Panc1 (cell line): Measurements from ENCODE around the gene ST3GAL4. TPM values are rescaled to one million over a fixed set of nuclear protein-coding genes. Genes with fewer than 3 reads are reported as not detected.

Experiments
- ATAC-seq: fragments of 200-7000 bp; cut with Tn5 transposase; 2 replicates; pipeline ENCODE4 v1.9.1; 2020; ENCODE audit warnings: mild to moderate bottlenecking, moderate library complexity
- BruUV-seq: library from RNA; stranded (reverse); fragments of 400-500 nt; replicated peaks from 2 replicates; lab custom pipeline; 2021; lab: Mats Ljungman, UMichigan
- CTCF ChIA-PET: fragments of 300-600 bp; sonication (Branson Sonifier 250); formaldehyde crosslinking; loops from one replicate; lab custom pipeline; 2022; ENCODE audit warnings: antibody characterized with exemption; lab: Charles Lee
- POLR2A ChIA-PET: fragments of 300-600 bp; sonication (Branson Sonifier 250); formaldehyde crosslinking; loops from one replicate; lab custom pipeline; 2022; ENCODE audit warnings: antibody characterized with exemption; lab: Charles Lee
- DNase-seq: peaks from one replicate; pipeline ENCODE4 v3.0.0-alpha.2; 2010; ENCODE audit warnings: low read depth, low spot score
- H3K27ac ChIP-seq: 2 replicates; pipeline ENCODE4 v1.5.1; 2011; ENCODE audit warnings: mild to moderate bottlenecking, low read length, inconsistent platforms
- H3K27me3 ChIP-seq: fragments of 200-500 bp; sonication (Bioruptor generic); 2 replicates; pipeline ENCODE4 v1.6.0; 2014; ENCODE audit warnings: low read length, inconsistent platforms; ENCODE audit not compliant: control insufficient read depth, insufficient read depth
- H3K36me3 ChIP-seq: fragments of 200-500 bp; sonication (Bioruptor generic); 2 replicates; pipeline ENCODE4 v1.5.1; 2014; ENCODE audit warnings: inconsistent platforms, mild to moderate bottlenecking, low read length, moderate library complexity; ENCODE audit not compliant: control insufficient read depth, insufficient read depth
- H3K4me1 ChIP-seq: 2 replicates; pipeline ENCODE4 v1.5.1; 2011; ENCODE audit warnings: inconsistent platforms, mild to moderate bottlenecking, low read length, moderate library complexity; ENCODE audit not compliant: control insufficient read depth, insufficient read depth
- H3K4me3 ChIP-seq, 2 experiments: 2 replicates each; pipeline ENCODE4 v1.5.1; 2011 to 2012; ENCODE audit warnings: low read depth in 2 of 2, low read length in 2 of 2, mild to moderate bottlenecking in 2 of 2, inconsistent platforms in 1 of 2, moderate library complexity in 1 of 2
- H3K9me3 ChIP-seq: fragments of 200-500 bp; sonication (Bioruptor generic); 2 replicates; pipeline ENCODE4 v1.5.1; 2014; ENCODE audit warnings: low read depth, mild to moderate bottlenecking, inconsistent platforms, low read length, moderate library complexity; ENCODE audit not compliant: control insufficient read depth, insufficient read depth
- POLR2AphosphoS5 ChIP-seq: IDR thresholded peaks from 2 replicates; pipeline ENCODE4 v1.6.1; 2012; ENCODE audit warnings: mild to moderate bottlenecking, low read depth, low read length, moderate library complexity
- SIN3A ChIP-seq: IDR thresholded peaks from 2 replicates; pipeline ENCODE4 v1.6.1; 2012; ENCODE audit warnings: low read depth, mild to moderate bottlenecking, low read length, moderate library complexity, borderline replicate concordance; ENCODE audit not compliant: insufficient read depth
- TCF7L2 ChIP-seq: IDR thresholded peaks from 2 replicates; pipeline ENCODE4 v1.6.1; 2011; ENCODE audit warnings: mild to moderate bottlenecking, low read depth, low read length, inconsistent platforms
- in situ Hi-C: cut with HindIII; loops from 2 replicates; pipeline ENCODE4 v1.10.0; 2016; ENCODE audit warnings: low sequenced_read_pairs, low pct_unique_long_range_greater_than_20kb
- intact Hi-C: fragments of 100-400 bp; cut with micrococcal nuclease; formaldehyde crosslinking; loops from one replicate; pipeline ENCODE4 v1.10.0; 2022; ENCODE audit not compliant: unreplicated experiment
- total RNA-seq: library from RNA; stranded (reverse); gene quantifications from one replicate; pipeline ENCODE4 v1.2.1, GENCODE V29; 2021; ENCODE audit not compliant: unreplicated experiment
- TF ChIP-seq, protein P1 (sequence below), 2 experiments: IDR thresholded peaks; 2 replicates each; pipeline ENCODE4 v1.6.1; 2011 to 2012; ENCODE audit warnings: low read depth in 2 of 2, control low read depth in 1 of 2, low read length in 1 of 2, mild to moderate bottlenecking in 1 of 2, moderate library complexity in 1 of 2; ENCODE audit not compliant: insufficient read depth in 1 of 2
- TF ChIP-seq, protein P2 (sequence below): fragments of 450-650 bp; IDR thresholded peaks from 2 replicates; pipeline ENCODE4 v1.5.1; 2017; ENCODE audit warnings: mild to moderate bottlenecking

Gene ST3GAL4
- total RNA-seq, 1 experiment from 2014 or later = 56.6 TPM

DNA sequence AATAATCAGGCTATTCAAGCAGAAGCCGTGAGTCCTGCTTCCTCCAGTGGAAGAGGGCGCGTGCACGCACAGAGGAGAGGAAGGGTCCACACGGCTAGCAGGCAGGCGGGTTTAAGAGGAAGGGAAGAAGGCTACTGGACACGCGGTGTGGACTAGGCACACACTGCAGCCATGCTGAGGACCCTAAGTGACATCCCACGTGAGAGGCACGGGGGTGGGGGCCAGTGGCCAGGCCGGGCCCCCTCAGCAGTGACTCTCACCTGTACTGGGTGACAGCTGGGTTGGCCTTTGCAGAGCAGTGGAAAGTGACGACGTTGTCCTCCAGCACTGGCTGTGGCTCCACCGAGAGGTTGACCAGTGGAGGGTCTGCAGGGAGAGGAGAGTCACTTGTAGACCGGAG lies 100.6 kb downstream of the ST3GAL4 start:
- in situ Hi-C loops = no loop called here
- no TSS peak for BruUV-seq
- intact Hi-C loops = no loop called here
- no peaks in the 10 kb centered on the region for H3K4me1 ChIP-seq
- no peak overlapping the region for H3K4me3 ChIP-seq
- H3K27ac ChIP-seq = no peak overlapping the region
- CTCF ChIA-PET = no interaction called here
- no peaks in the 10 kb centered on the region for H3K9me3 ChIP-seq
- ATAC-seq (no peak), DNase-seq (no peak)
- H3K36me3 ChIP-seq = no peaks in the 10 kb centered on the region
- TF ChIP-seq, protein P1, sequence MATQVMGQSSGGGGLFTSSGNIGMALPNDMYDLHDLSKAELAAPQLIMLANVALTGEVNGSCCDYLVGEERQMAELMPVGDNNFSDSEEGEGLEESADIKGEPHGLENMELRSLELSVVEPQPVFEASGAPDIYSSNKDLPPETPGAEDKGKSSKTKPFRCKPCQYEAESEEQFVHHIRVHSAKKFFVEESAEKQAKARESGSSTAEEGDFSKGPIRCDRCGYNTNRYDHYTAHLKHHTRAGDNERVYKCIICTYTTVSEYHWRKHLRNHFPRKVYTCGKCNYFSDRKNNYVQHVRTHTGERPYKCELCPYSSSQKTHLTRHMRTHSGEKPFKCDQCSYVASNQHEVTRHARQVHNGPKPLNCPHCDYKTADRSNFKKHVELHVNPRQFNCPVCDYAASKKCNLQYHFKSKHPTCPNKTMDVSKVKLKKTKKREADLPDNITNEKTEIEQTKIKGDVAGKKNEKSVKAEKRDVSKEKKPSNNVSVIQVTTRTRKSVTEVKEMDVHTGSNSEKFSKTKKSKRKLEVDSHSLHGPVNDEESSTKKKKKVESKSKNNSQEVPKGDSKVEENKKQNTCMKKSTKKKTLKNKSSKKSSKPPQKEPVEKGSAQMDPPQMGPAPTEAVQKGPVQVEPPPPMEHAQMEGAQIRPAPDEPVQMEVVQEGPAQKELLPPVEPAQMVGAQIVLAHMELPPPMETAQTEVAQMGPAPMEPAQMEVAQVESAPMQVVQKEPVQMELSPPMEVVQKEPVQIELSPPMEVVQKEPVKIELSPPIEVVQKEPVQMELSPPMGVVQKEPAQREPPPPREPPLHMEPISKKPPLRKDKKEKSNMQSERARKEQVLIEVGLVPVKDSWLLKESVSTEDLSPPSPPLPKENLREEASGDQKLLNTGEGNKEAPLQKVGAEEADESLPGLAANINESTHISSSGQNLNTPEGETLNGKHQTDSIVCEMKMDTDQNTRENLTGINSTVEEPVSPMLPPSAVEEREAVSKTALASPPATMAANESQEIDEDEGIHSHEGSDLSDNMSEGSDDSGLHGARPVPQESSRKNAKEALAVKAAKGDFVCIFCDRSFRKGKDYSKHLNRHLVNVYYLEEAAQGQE (IDR thresholded peaks at IDR 0.05; ENCODE audit: insufficient read depth in 1 of 2, low read depth in 2 of 2, low read length in 1 of 2) = no peak
- TF ChIP-seq, protein P2, sequence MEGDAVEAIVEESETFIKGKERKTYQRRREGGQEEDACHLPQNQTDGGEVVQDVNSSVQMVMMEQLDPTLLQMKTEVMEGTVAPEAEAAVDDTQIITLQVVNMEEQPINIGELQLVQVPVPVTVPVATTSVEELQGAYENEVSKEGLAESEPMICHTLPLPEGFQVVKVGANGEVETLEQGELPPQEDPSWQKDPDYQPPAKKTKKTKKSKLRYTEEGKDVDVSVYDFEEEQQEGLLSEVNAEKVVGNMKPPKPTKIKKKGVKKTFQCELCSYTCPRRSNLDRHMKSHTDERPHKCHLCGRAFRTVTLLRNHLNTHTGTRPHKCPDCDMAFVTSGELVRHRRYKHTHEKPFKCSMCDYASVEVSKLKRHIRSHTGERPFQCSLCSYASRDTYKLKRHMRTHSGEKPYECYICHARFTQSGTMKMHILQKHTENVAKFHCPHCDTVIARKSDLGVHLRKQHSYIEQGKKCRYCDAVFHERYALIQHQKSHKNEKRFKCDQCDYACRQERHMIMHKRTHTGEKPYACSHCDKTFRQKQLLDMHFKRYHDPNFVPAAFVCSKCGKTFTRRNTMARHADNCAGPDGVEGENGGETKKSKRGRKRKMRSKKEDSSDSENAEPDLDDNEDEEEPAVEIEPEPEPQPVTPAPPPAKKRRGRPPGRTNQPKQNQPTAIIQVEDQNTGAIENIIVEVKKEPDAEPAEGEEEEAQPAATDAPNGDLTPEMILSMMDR = no peak
- no peak for TF ChIP-seq TCF7L2
- no peak for TF ChIP-seq SIN3A
- TF ChIP-seq POLR2AphosphoS5 = no peak
- POLR2A ChIA-PET = no interaction called here
- peaks cover 2% of the 10 kb centered on the region; the same call in 1 of the 2 replicates for H3K27me3 ChIP-seq

DNA sequence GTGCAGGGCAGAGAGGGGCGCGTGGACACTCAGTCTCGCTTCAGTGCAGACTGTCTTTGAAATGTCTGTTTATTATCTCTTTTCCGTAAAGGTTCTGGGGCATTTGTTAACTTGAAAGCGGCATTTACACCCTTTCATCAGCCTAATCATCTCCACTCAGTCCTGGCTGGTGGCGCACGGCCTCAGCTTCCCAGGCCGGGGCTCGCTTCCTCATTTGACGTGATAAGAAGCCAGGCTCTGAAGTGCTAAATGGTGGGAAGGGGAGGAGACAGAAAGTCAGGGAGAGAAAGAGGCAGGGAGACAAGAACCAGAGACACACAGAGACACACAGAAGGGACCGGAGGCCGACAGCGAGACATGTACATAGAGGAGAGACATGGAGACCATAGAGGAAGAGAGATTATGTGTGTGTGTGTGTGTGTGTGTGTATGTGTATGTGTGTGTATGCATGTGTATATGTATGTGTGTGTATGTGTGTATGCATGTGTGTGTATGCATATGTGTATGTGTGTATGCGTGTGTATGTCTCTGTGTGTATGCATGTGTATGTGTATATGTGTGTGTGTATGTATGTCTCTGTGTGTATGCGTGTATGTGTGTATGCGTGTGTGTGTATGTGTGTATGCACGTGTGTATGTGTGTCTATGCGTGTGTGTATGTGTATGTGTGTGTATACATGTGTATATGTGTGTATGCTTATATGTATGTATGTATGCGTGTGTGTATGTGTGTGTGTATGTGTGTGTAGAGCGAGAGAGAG lies 101.5 kb downstream of the ST3GAL4 start:
- ChIA-PET POLR2A (no interaction called here), CTCF (no interaction called here)
- no TSS peak for BruUV-seq
- TF ChIP-seq, protein P1 (IDR thresholded peaks at IDR 0.05; ENCODE audit: insufficient read depth in 1 of 2, low read depth in 2 of 2, low read length in 1 of 2) = no peak
- TF ChIP-seq SIN3A = no peak
- TF ChIP-seq, protein P2 = no peak
- no peak for TF ChIP-seq TCF7L2
- TF ChIP-seq POLR2AphosphoS5 = no peak
- H3K27me3 ChIP-seq = peaks cover 2% of the 10 kb centered on the region; the same call in 1 of the 2 replicates
- no peak overlapping the region for H3K27ac ChIP-seq
- H3K9me3 ChIP-seq = no peaks in the 10 kb centered on the region
- H3K4me1 ChIP-seq = no peaks in the 10 kb centered on the region
- in situ Hi-C loops (no loop called here), intact Hi-C loops (no loop called here)
- no peak overlapping the region for H3K4me3 ChIP-seq
- DNase-seq = no peak
- ATAC-seq = no peak
- H3K36me3 ChIP-seq = no peaks in the 10 kb centered on the region
